Gastroesophageal sphincter (tissue), 4 donors: ENCODE data around the gene LNPK. TPM values are rescaled to one million over a fixed set of nuclear protein-coding genes. Genes with fewer than 3 reads are reported as not detected.
"Not testable (repeated sequence)": the region's sequence is repeated elsewhere in the genome, so short reads cannot be mapped to it uniquely, and the experiment has no call there.

ENCODE experiments used
- ATAC-seq: fragments of 150-250 bp; one replicate; pipeline ENCODE4 v1.9.1; 2016; ENCODE audit warnings: mild to moderate bottlenecking, moderate library complexity
- H3K27ac ChIP-seq, 4 donors: fragments of 200-600 bp; sonication (generic) in 3 of 4; 1 replicate in 3 of 4; 2 replicates in 1 of 4; pipeline ENCODE4 v1.5.1; 2016 to 2019
- H3K27me3 ChIP-seq: fragments of 200-600 bp; sonication (generic); one replicate; pipeline ENCODE4 v1.5.1; 2019
- H3K36me3 ChIP-seq, 2 donors: fragments of 200-600 bp; sonication (generic); one replicate each; pipeline ENCODE4 v1.5.1; 2019; ENCODE audit warnings: control low read depth in 1 of 2
- H3K4me1 ChIP-seq, 3 donors: fragments of 200-600 bp; sonication (generic); 1 replicate in 2 of 3; 2 replicates in 1 of 3; pipeline ENCODE4 v1.5.1; 2016 to 2019; ENCODE audit warnings: control low read depth in 2 of 3
- H3K4me3 ChIP-seq, 2 donors: fragments of 200-600 bp; sonication (generic); one replicate each; pipeline ENCODE4 v1.5.1; 2019; ENCODE audit warnings: mild to moderate bottlenecking in 1 of 2, moderate library complexity in 1 of 2
- H3K9me3 ChIP-seq, 3 donors: fragments of 200-600 bp; sonication (generic); one replicate each; pipeline ENCODE4 v1.5.1; 2017 to 2019; ENCODE audit warnings: control low read depth in 2 of 3
- CTCF ChIP-seq, 4 experiments: fragments of 200-600 bp in 2 of 4; fragments of 450-650 bp in 2 of 4; sonication (generic) in 1 of 4; IDR thresholded peaks; one replicate each; pipeline ENCODE4 v1.5.1; 2017 to 2019; ENCODE audit warnings: antibody characterized with exemption in 4 of 4, mild to moderate bottlenecking in 2 of 4, moderate library complexity in 2 of 4
- EP300 ChIP-seq: sonication (generic); formaldehyde crosslinking; IDR thresholded peaks from one replicate; pipeline ENCODE4 v1.6.1; 2017; ENCODE audit warnings: antibody characterized with exemption, mild to moderate bottlenecking
- POLR2A ChIP-seq, 2 donors: fragments of 450-650 bp; IDR thresholded peaks; one replicate each; pipeline ENCODE4 v1.6.1; 2017; ENCODE audit warnings: antibody characterized with exemption in 2 of 2, mild to moderate bottlenecking in 2 of 2, moderate library complexity in 1 of 2
- POLR2AphosphoS5 ChIP-seq: sonication (generic); formaldehyde crosslinking; IDR thresholded peaks from one replicate; pipeline ENCODE4 v1.6.1; 2017; ENCODE audit warnings: antibody characterized with exemption
- WGBS, 2 donors: methylation state at CpG; one replicate each; pipeline ENCODE4 v1.1.5; 2018; ENCODE audit warnings: low coverage in 1 of 2; 5-methylcytosine and 5-hydroxymethylcytosine counted together
- total RNA-seq, 4 donors: library from RNA; depleted of rRNA; stranded (reverse); fragments of >200 nt; gene quantifications; one replicate each; pipeline ENCODE4 v1.1.0, GENCODE V29; 2016

Gene LNPK
- total RNA-seq, 4 donors from 2014 or later, result 13.9 to 18.4 (median 15.1) TPM

- no peaks in the 10 kb centered on the region for H3K27me3 ChIP-seq
- 85 to 100% methylated on average over 2 of the region's 2 CpGs for WGBS, 2 donors
- H3K9me3 ChIP-seq, result no peaks in the 10 kb centered on the region
- peaks cover 0 to 22% (median 6%) of the 10 kb centered on the region in 3 donors for H3K4me1 ChIP-seq
- H3K27ac ChIP-seq, result no peak overlapping the region
- H3K36me3 ChIP-seq, result no peaks in the 10 kb centered on the region
- H3K4me3 ChIP-seq, result no peak overlapping the region
- ATAC-seq, result no peak
- no peak for TF ChIP-seq EP300
- TF ChIP-seq POLR2A (IDR thresholded peaks at IDR 0.05), result no peak
- no peak for TF ChIP-seq POLR2AphosphoS5
- no peak for TF ChIP-seq CTCF (IDR thresholded peaks at IDR 0.05)
Observed at GRCh38 chr2:175999283-175999819, 2.7 kb downstream of the LNPK start.

GRCh38 chr2:175990099-175990498 lies 12.0 kb downstream of the LNPK start:
- WGBS, 2 donors, result 90% methylated on average over 2 of the region's 2 CpGs; no CpG with 5 or more reads in 1 of the 2 donors
- peaks cover 0 to 21% of the 10 kb centered on the region in 2 donors for H3K36me3 ChIP-seq
- no peaks in the 10 kb centered on the region for H3K27me3 ChIP-seq
- no peak for ATAC-seq
- no peak overlapping the region for H3K27ac ChIP-seq
- no peaks in the 10 kb centered on the region for H3K9me3 ChIP-seq
- no peaks in the 10 kb centered on the region for H3K4me1 ChIP-seq
- TF ChIP-seq POLR2AphosphoS5 (no peak), CTCF (IDR thresholded peaks at IDR 0.05) (no peak), EP300 (no peak), POLR2A (IDR thresholded peaks at IDR 0.05) (no peak)
- no peak overlapping the region for H3K4me3 ChIP-seq

GRCh38 chr2:175987126-175987525 lies 14.9 kb downstream of the LNPK start:
- H3K36me3 ChIP-seq, result peaks cover 0 to 26% of the 10 kb centered on the region in 2 donors
- not testable (repeated sequence) for H3K27ac ChIP-seq, H3K9me3 ChIP-seq, H3K4me1 ChIP-seq, H3K27me3 ChIP-seq, H3K4me3 ChIP-seq, ATAC-seq
- 91 to 97% methylated on average over 3 to 4 of the region's 4 CpGs for WGBS, 2 donors

- no peak for TF ChIP-seq CTCF (IDR thresholded peaks at IDR 0.05)
- no peak for TF ChIP-seq POLR2AphosphoS5
- TF ChIP-seq EP300, result no peak
- no peak for TF ChIP-seq POLR2A (IDR thresholded peaks at IDR 0.05)
- Histone ChIP-seq H3K36me3 (peaks cover 0 to 25% of the 10 kb centered on the region in 2 donors), H3K27ac (no peak overlapping the region), H3K9me3 (no peaks in the 10 kb centered on the region), H3K4me1 (no peaks in the 10 kb centered on the region), H3K27me3 (no peaks in the 10 kb centered on the region), H3K4me3 (no peak overlapping the region)
- WGBS, 2 donors, result 80 to 85% methylated on average over 2 of the region's 2 CpGs
- ATAC-seq, result no peak
Observed at GRCh38 chr2:175984846-175985245, 17.2 kb downstream of the LNPK start.

GRCh38 chr2:175981551-175981950 lies 20.5 kb downstream of the LNPK start:
- peaks cover 0 to 37% of the 10 kb centered on the region in 2 donors for H3K36me3 ChIP-seq
- TF ChIP-seq POLR2A (IDR thresholded peaks at IDR 0.05), result no peak
- no peak for TF ChIP-seq EP300
- TF ChIP-seq CTCF (IDR thresholded peaks at IDR 0.05), result no peak
- no peak for TF ChIP-seq POLR2AphosphoS5
- no peaks in the 10 kb centered on the region for H3K9me3 ChIP-seq
- 80 to 100% methylated on average over 1 of the region's 1 CpG for WGBS, 2 donors
- no peaks in the 10 kb centered on the region for H3K27me3 ChIP-seq
- no peaks in the 10 kb centered on the region for H3K4me1 ChIP-seq
- H3K4me3 ChIP-seq, result no peak overlapping the region
- ATAC-seq, result no peak
- no peak overlapping the region for H3K27ac ChIP-seq
